Left lung (tissue), 10 donors: Measurements from ENCODE around the gene MON1A. TPM values are rescaled to one million over a fixed set of nuclear protein-coding genes. Genes with fewer than 3 reads are reported as not detected.

Source experiments
- ATAC-seq: fragments of 200-7000 bp; cut with Tn5 transposase; one replicate; pipeline ENCODE4 v1.9.1; 2020; ENCODE audit warnings: moderate library complexity
- DNase-seq, 4 donors: peaks; one replicate each; pipeline ENCODE4 v3.0.0-alpha.2; 2013 to 2020
- H3K27ac ChIP-seq, 2 donors: fragments of 200-600 bp; sonication (generic) in 1 of 2; one replicate each; pipeline versions ENCODE4 v1.5.0 to v1.8.0; 2020 to 2021
- H3K27me3 ChIP-seq, 2 donors: fragments of 200-600 bp; sonication (generic) in 1 of 2; one replicate each; pipeline versions ENCODE4 v1.5.0 to v1.8.0; 2020 to 2021
- H3K36me3 ChIP-seq, 2 donors: fragments of 200-600 bp; sonication (generic) in 1 of 2; one replicate each; pipeline versions ENCODE4 v1.5.0 to v1.8.0; 2020 to 2021
- H3K4me1 ChIP-seq, 2 donors: fragments of 200-600 bp; one replicate each; pipeline ENCODE4 v1.8.0; 2021
- H3K4me3 ChIP-seq, 2 donors: fragments of 200-600 bp; sonication (generic) in 1 of 2; one replicate each; pipeline versions ENCODE4 v1.5.0 to v1.8.0; 2020 to 2021; ENCODE audit warnings: mild to moderate bottlenecking in 1 of 2
- H3K9me3 ChIP-seq, 2 donors: fragments of 200-600 bp; sonication (generic) in 1 of 2; one replicate each; pipeline versions ENCODE4 v1.5.0 to v1.8.0; 2020 to 2021
- intact Hi-C, 2 donors: fragments of 100-400 bp; cut with DNase I; formaldehyde crosslinking; loops; one replicate each; pipeline versions ENCODE4 v1.11.2 to v1.14.2; 2022
- polyA plus RNA-seq, 6 donors: library from polyadenylated mRNA; unstranded; fragments of 120-200 nt; gene quantifications; one replicate each; pipeline ENCODE4 v1.2.1, GENCODE V29; 2013; ENCODE audit not compliant: insufficient read length in 6 of 6
- total RNA-seq, 2 donors: library from RNA; stranded (reverse); fragmentation: NEBNext Ultra II Directional; extraction: Animal tissue kit (Norgen Biotek cat#: 25700); gene quantifications; one replicate each; pipeline ENCODE4 v1.2.1, GENCODE V29; 2021
- TF ChIP-seq, protein P1 (sequence below), 2 donors: fragments of 200-600 bp; sonication (generic) in 1 of 2; IDR thresholded peaks; one replicate each; pipeline versions ENCODE4 v1.5.0 to v1.8.0; 2021; ENCODE audit warnings: antibody characterized with exemption in 2 of 2
- donor health status: DM: no; HTN: yes; CAD: no.
- donor health status: DM: no; HTN: no; CAD: no.

MON1A gene
- total and polyA plus RNA-seq, 8 donors, result 8.5 to 15.6 (median 12.6) TPM

DNA sequence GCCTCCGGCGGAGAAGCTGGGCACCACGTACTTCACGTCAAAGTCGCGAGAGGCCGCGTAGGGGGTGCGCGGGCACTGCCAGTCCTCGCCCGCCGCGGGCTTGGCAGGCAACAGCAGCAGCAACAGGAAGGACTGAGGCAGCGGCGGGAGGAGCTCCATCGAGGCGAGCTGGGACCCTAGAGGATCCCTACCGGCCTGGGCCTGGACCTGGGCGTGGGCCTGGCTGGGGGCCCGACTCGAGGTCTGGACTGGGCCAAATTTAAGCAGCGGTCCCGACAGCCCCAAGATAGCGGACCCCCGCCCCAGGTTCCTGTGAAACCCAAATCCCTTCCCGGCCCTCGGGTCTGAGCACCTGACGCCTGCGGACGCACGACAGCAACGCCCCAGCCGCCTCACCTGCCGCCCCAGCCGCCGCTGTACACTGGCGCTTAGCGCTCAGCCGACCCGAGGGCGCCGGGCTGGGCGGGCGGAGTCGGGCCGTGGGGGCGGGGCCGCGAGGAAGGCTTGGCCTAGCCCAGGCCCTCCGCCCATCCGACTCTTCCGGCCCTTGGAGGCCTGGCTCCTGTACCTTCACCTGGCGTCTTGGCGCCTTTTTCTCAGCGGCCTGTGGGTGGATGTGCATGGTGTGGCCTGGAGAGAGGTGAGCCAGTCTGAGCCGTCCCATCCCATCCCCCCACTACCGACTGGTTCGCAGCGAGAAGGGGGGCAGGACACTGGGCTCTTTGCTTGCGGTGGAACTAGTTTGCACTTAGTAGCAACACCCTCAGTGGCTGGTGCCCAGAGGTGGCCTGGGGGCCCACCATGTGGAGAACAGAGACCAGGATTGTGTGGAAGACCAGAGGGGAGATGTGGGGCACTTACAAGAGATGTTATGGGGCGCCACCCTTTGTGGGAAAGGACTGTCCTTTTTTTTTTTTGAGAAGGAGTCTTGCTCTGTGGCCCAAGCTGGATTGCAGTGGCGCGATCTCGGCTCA lies 25.9 kb downstream of the MON1A start, which contains the start of gene MST1R:
TSS of gene MST1R (minus strand) at position 423 of the 974 bp plus-strand sequence. CDS start at position 159, 264 bp downstream.
- TF ChIP-seq, protein P1, sequence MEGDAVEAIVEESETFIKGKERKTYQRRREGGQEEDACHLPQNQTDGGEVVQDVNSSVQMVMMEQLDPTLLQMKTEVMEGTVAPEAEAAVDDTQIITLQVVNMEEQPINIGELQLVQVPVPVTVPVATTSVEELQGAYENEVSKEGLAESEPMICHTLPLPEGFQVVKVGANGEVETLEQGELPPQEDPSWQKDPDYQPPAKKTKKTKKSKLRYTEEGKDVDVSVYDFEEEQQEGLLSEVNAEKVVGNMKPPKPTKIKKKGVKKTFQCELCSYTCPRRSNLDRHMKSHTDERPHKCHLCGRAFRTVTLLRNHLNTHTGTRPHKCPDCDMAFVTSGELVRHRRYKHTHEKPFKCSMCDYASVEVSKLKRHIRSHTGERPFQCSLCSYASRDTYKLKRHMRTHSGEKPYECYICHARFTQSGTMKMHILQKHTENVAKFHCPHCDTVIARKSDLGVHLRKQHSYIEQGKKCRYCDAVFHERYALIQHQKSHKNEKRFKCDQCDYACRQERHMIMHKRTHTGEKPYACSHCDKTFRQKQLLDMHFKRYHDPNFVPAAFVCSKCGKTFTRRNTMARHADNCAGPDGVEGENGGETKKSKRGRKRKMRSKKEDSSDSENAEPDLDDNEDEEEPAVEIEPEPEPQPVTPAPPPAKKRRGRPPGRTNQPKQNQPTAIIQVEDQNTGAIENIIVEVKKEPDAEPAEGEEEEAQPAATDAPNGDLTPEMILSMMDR (IDR thresholded peaks at IDR 0.05), result no peak
- H3K4me1 ChIP-seq, result peaks cover 30 to 44% of the 10 kb centered on the region in 2 donors
- no peaks in the 10 kb centered on the region for H3K9me3 ChIP-seq
- H3K27me3 ChIP-seq, result no peaks in the 10 kb centered on the region
- H3K36me3 ChIP-seq, result peaks cover 0 to 4% of the 10 kb centered on the region in 2 donors
- ATAC-seq (peak; percentile 85), DNase-seq (peak in 3 of 4 donors; percentile 81 to 97 (median 88))
- peak within 1 kb of the TSS; percentile 41 to 47 for H3K4me3 ChIP-seq
- intact Hi-C loops, result no loop called here
- peak within 1 kb of the TSS; percentile 61 to 67 for H3K27ac ChIP-seq

DNA sequence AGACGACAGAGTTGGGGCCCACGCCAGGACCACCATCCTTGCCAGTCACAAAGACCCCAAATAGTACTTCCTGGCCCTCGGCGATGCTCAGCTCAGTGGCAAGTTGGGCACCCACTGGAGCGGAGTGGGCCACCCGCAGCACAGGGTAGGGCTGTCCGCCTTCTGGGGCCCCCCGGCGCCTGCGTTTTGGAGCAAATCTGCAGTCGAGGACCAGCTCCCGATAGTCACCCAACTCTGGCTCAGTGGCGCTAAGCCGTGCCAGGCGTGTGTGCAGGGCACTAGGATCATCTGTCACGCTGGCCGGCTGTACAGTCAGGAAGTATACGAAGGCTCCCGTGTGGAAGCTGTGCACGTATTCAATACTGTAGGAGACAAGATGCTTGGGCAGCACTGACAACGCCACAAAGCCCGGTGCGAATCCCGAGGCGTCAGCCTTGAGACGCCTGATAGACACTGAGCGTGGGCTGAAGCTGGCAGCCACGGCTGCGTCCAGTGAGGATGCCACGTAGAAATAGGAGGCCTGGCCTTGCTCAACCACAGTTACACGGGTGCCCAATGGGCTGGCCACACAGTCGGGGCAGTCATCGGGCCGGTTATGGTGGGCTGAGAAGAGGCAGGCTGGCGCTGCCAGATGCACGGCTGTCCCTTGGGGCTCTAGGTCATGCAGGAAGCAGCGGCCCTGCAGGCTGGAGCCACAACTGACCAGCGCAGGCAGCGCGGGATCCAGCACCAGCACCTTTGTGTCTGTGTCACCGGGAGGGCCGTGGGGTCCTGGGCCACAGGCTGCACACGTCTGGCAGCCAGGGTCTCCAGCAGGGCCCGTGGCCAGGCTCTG lies 26.9 kb downstream of the MON1A start:
- DNase-seq (no peak), ATAC-seq (no peak)
- H3K4me1 ChIP-seq, result peaks cover 30 to 44% of the 10 kb centered on the region in 2 donors
- peak overlapping the region; percentile 41 to 47 for H3K4me3 ChIP-seq
- H3K36me3 ChIP-seq, result peaks cover 0 to 4% of the 10 kb centered on the region in 2 donors
- intact Hi-C loops, result no loop called here
- H3K9me3 ChIP-seq, result no peaks in the 10 kb centered on the region
- TF ChIP-seq, protein P1 (IDR thresholded peaks at IDR 0.05), result no peak
- peak overlapping the region; percentile 61 to 67 for H3K27ac ChIP-seq
- no peaks in the 10 kb centered on the region for H3K27me3 ChIP-seq

DNA sequence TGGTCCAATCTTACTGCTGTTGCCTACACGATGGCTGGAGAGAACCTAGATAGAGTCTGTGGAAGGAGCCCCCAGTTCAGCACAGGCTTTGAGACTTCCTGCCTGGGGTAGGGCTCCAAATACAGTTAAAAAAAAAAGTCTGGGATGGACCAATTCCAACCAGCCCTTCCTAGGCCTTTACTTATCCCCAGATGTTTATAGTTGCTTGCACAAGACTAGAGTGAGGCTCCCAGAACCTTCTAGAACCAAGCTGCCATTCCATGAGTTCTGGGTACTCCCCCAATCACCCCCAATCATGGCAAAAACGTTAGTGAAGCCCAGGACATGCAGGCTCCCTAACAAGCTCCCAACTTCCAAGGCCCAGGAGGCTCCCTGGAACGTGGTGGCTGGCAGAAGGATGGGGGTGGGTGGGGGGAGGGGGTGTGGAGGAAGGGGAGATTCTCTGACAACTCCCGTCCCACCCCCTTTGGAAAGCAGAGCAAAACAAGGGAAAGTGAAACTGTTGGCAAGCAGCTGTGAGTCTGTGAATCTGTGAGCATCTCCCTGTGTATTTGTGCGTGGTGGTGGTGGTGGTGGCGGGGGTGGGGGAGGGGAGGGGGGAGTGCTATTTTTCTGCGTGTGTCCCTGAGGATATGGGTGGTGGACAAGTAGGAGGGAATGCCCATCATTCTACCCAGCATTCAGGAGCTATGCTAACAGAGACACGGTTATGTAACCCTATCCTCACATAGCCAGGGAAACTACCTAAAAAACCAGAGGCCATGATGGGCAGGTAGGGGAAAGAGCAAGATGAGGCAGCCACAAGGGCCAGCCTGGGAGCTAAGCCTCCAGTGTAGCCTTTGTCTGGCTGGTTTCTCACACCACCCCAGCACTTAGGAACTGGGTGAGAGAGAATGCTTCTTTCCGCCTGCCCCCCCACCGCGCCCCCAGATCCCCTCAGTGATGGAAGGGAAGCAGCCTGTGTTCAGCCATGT lies 28.0 kb downstream of the MON1A start:
- TF ChIP-seq, protein P1 (IDR thresholded peaks at IDR 0.05), result no peak
- Histone ChIP-seq H3K36me3 (peaks cover 0 to 13% of the 10 kb centered on the region in 2 donors), H3K9me3 (no peaks in the 10 kb centered on the region), H3K27me3 (no peaks in the 10 kb centered on the region), H3K27ac (peak overlapping the region; percentile 73 to 77), H3K4me3 (peak overlapping the region in 1 of 2 donors; percentile 47), H3K4me1 (peaks cover 26 to 42% of the 10 kb centered on the region in 2 donors)
- ATAC-seq (no peak), DNase-seq (peak in 1 of 4 donors; percentile 50)
- intact Hi-C loops, result no loop called here

DNA sequence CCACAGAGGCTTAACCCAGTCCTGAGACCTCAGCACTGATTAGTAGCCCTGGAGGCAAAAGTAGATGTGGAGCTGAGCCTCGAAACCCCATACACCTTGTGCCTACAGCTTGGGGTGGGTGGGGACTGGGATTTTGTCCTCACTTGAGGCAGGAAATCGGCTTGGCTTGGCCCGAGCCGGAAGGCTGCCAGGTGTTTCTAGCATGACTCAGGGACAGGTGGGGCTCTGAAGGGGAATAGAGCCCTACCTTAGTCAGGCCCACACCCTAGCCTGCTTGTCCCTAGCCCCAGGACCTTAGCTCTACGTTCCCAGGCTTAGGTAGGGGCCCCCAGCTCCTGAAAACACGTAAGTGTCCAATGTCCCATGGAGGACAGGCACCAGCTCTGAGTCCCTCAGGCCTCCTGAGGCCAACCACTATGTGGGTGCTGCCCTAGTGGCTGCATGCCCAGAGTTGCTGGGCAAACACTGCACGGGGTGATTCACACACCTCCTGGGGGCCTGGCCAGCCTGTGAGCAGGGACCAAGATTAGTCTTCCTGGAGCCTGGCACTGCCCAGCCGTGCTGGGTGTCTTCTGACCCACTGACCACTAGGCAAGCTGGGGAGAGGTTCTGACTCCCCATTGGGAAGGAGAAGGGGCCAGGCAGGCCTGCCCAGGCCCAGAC lies 29.0 kb downstream of the MON1A start:
- H3K36me3 ChIP-seq, result peaks cover 0 to 22% of the 10 kb centered on the region in 2 donors
- H3K27me3 ChIP-seq, result no peaks in the 10 kb centered on the region
- peak overlapping the region in 1 of 2 donors; percentile 47 for H3K4me3 ChIP-seq
- DNase-seq, result peak in 2 of 4 donors; percentile 82 to 87
- H3K4me1 ChIP-seq, result peaks cover 18 to 32% of the 10 kb centered on the region in 2 donors
- H3K27ac ChIP-seq, result peak overlapping the region; percentile 73 to 77
- intact Hi-C loops, result no loop called here
- peak; percentile 78 for ATAC-seq
- TF ChIP-seq, protein P1 (IDR thresholded peaks at IDR 0.05), result no peak
- no peaks in the 10 kb centered on the region for H3K9me3 ChIP-seq
